Erythroblast (primary cell): ENCODE results near the gene SNCA.

Experiments used
- DNase-seq, 2 experiments: peaks; one replicate each; lab custom pipeline; 2025; lab: John Stamatoyannopoulos, UW
- GATA1 ChIP-seq: IDR thresholded peaks from 2 replicates; pipeline ENCODE4 v1.6.1; 2011; ENCODE audit warnings: low read depth, mild to moderate bottlenecking, control low read depth, low read length, moderate library complexity
- POLR2A ChIP-seq: IDR thresholded peaks from 2 replicates; pipeline ENCODE4 v1.6.1; 2011; ENCODE audit warnings: mild to moderate bottlenecking, low read length

The SNCA gene

DNA sequence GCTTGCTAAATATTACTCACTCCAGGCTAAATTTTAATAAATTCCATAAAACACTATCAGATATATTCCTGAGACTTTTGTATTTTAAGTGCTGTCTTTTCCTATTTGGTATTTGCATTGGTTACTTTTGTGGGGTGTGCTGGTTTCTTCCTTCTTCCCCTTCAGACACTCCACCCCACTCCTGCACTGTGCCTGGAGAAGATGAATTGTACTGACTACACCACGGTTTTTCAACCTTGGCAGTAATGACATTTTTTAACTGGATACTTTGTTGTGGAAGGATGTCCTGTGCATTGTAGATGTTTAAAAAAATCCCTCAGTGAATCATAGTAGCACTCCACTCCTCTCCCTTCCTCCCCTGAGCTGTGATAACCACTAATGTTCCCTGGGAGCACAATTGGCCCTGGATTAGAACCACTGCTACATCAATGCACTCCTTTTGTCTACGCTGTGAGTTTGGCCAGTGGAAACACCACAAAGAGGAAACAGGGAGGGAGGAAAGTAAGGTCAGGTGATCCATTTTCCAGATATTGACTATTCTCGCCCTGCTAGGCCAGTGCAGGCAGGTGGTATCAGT is 36.3 kb downstream of the SNCA start:
- DNase-seq: no peak

DNA sequence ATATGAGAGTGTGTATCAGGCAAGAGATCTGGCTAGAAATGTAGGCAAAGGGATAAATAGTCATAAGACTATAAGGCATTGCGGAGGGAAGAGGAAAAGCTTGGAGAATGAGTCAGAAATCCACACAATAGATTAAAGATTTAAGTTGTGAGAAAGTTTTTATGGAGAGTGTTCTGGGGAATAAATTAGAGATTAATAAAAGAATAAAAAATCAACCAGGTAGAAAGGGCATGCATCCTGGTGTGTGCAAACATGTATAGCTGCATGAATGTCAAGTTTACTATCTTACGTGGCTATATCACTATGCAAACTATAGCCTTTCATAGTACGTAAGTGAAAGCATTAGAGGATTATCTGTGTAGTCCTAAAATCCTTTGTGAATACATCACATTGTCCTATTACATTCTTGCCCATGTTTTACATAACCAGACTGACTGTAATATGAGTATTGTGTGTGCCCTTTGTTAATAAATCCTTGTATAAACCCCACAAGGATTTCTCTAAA is 36.9 kb downstream of the SNCA start:
- no peak for DNase-seq
- TF ChIP-seq GATA1: no peak
- no peak for TF ChIP-seq POLR2A

More for the DNA sequence above, 36.3 kb downstream of the SNCA start:
- TF ChIP-seq POLR2A (no peak), GATA1 (no peak)

DNA sequence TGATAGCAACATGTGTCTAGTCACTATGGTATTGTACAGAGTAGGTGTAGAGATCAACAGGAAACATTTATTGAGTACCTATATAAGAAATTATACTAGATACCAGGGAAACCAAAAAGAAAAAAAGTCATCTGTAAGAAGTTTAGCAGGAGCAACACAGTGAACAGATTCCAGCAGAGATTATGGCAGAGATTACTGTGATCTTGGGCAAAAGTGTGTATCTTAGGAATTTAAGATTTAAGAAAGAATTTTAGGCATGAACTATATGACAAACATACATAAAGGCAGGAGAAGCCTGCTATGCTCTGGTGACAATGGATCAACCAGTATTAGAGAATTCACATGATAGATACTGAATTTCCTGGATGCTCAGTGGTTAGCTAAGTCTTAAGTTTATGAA is 37.9 kb downstream of the SNCA start:
- TF ChIP-seq GATA1 (no peak), POLR2A (no peak)
- DNase-seq: no peak

DNA sequence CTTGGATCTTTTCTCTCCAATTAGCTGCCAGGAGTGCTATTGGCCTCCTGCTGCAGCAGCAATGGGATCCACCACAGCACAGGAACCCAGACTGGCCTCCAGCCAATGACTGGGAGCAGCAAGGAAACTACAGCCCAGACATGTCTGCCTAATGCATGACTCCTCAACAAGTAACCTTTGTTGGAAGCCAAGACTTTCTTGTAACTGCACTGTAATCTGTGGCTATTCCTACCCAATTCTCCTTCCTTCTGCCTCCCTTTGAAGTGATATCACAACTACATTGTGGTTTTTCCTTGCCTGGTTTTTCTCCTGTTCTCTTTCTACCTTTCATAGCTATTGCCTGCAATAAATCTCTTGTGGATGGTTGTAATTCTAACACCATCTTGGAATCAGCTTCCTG is 39.8 kb downstream of the SNCA start:
- TF ChIP-seq POLR2A (no peak), GATA1 (no peak)
- no peak for DNase-seq

DNA sequence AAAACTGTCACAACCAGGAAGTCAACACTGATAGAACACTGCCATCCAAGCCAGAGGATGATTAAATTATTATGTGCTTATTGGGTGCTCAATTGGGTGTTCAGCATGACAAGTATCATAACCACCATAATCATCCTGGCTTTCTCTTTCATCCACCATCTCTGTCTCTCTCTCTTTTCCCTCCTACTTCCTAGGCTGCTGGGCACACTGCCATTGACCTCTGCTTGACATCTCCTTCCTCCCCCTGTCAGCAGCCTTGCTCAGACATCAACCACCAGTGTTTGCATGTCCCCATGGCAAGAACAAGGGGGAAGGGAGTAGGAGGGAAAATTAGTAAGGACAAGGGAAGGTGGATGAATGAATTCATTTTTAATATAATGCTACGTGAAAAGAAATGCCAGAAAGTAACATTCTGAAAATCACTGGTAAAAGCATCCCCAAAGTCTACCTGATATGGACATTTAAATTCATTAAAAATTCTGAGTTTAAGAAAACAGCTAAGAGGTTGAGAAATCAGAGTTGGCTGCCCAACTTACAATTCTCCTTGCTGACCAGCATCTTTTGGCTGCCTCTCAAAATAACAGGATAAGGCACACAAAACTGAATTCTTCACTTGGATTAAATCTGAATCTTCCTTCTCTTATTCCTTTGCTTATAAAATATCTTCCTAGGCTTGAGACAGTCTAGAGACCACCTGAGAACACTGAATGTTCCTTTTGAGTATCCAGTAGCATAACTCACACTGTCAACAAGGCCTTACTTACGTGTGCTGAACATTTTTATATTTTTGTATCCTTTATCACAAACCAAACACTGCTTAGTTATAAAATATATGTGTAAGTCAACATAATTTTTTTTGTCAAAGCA is 48.5 kb downstream of the SNCA start:
- no peak for TF ChIP-seq POLR2A
- TF ChIP-seq GATA1: no peak
- no peak for DNase-seq

GRCh38 chr4:89784686-89785231 is 52.2 kb downstream of the SNCA start:
- TF ChIP-seq POLR2A: no peak
- no peak for TF ChIP-seq GATA1

GRCh38 chr4:89781321-89781720 is 55.6 kb downstream of the SNCA start:
- TF ChIP-seq POLR2A: no peak
- TF ChIP-seq GATA1: no peak
- no peak for DNase-seq

More at GRCh38 chr4:89784686-89785231, 52.2 kb downstream of the SNCA start:
- DNase-seq: no peak

DNA sequence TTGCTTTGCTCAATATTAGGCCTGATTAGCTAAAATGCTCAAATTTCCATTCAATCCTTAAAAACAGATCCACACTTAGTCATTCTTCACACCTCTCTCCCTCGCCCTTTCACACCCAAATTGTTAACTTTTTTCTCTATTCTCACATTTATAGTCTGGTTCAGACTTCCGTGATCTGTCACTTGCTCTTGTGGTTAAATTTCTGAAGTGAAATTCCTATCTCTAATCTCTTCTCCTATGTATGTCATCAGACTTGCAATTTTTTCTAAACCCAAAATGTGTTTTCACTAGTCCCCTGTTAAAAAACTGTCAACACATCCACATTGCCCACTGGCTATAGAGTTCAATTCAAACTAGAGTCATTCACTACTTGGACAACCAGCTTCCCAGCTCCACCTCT is 63.2 kb downstream of the SNCA start:
- no peak for DNase-seq
- TF ChIP-seq GATA1 (no peak), POLR2A (no peak)

DNA sequence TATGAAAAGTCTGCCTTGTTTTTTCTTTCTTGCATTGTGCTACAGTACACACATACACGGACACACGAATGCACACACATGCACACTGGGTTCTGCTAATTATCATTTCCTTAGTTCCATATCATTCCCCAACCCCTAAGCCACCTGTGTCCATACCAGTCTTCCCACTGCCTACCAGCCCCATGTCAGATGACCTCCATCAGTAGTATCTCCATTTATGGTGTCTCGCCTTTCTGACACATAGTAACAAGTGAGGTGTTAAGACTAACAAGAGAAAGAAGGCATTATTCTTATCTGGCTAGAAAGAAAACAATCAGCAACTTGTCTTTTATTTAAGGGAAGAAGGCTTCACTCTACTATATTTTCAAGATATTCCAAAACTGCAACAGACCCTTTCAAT is 67.1 kb downstream of the SNCA start:
- DNase-seq: no peak
- no peak for TF ChIP-seq GATA1
- TF ChIP-seq POLR2A: no peak

- TF ChIP-seq POLR2A (no peak), GATA1 (no peak)
- DNase-seq: no peak
Measured at GRCh38 chr4:89767924-89768323, 69.0 kb downstream of the SNCA start.

DNA sequence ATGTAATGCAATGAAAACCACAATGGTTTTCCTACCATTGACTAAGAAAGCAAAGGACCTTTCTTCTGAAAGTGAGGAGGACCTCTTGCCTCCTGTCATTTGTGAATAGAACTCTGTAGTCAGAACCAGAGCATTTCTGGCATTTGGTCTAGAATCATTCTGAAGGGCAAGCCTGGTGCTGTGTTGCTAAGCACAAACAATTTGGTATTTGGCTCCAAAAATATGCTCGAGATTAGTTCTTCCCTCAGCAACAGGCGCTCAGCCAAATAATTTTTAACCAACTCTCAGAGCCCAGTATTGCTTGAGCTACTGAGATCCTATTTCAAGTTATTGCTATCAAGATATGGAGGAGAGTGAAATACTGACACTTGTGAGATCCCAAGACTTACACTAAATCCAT is 71.0 kb downstream of the SNCA start:
- DNase-seq: no peak
- TF ChIP-seq POLR2A (no peak), GATA1 (no peak)

DNA sequence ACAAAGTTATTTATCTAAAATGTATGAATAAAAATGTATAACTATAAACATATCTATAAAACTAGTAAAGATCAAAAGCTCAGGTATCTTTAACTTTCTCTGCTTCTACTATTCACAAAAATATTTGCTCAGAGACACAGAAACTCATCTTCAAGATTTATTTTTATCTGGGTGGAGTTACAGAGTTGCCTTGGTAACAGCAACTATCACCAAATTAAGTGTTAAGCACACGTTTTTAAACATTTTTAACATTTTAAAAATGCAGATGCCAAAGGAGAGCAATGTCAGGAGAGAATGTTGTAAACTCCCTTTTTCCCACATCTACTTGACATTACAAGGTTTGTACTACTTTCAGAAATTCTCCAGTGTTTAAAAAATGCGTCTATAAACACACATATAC is 71.4 kb downstream of the SNCA start:
- TF ChIP-seq POLR2A: no peak
- DNase-seq: no peak

DNA sequence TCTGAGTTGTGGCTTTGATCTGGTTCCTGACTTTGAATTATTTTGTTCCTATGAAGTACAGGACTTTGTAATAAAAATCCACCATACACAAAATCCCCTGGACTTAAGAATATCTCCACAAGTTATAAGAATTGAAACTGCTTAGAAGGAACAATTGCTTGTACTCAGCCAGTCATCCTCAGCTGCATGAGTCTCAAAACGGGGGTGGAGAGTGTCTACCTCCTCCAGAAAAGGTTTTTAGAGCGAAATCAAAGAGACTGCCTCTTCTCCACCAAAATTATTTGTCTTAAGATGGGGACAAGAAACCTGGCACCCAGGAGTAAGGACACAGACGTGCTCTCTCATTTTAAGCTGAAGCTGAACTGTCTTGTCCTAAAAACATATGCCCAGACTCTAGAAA is 74.7 kb downstream of the SNCA start:
- DNase-seq: no peak
- TF ChIP-seq POLR2A (no peak), GATA1 (no peak)

GRCh38 chr4:89759426-89759825 is 77.5 kb downstream of the SNCA start:
- no peak for DNase-seq
- TF ChIP-seq GATA1 (no peak), POLR2A (no peak)

GRCh38 chr4:89757154-89757719 is 79.7 kb downstream of the SNCA start:
- TF ChIP-seq POLR2A: no peak
- TF ChIP-seq GATA1: no peak
- DNase-seq: no peak

- TF ChIP-seq POLR2A (no peak), GATA1 (no peak)
- no peak for DNase-seq
Measured at GRCh38 chr4:89755220-89755619, 81.7 kb downstream of the SNCA start.
